PC-9 (cell line): ENCODE data around the gene EBLN2.

Source experiments
- CTCF ChIP-seq: fragments of 200-600 bp; sonication (generic); conservative IDR thresholded peaks from 2 replicates; pipeline ENCODE4 v1.6.1; 2017; ENCODE audit warnings: mixed run types, antibody characterized with exemption, mild to moderate bottlenecking, moderate library complexity
- EZH2 ChIP-seq: fragments of 200-600 bp; sonication (generic); IDR thresholded peaks from 2 replicates; pipeline ENCODE4 v1.8.0; 2017; ENCODE audit warnings: antibody characterized with exemption, low read depth

GRCh38 chr3:73108750-73109149 lies 47.3 kb downstream of the EBLN2 start:
- TF ChIP-seq CTCF (no peak), EZH2 (no peak)
